ENCODE data around the gene HNRNPL.

DNA sequence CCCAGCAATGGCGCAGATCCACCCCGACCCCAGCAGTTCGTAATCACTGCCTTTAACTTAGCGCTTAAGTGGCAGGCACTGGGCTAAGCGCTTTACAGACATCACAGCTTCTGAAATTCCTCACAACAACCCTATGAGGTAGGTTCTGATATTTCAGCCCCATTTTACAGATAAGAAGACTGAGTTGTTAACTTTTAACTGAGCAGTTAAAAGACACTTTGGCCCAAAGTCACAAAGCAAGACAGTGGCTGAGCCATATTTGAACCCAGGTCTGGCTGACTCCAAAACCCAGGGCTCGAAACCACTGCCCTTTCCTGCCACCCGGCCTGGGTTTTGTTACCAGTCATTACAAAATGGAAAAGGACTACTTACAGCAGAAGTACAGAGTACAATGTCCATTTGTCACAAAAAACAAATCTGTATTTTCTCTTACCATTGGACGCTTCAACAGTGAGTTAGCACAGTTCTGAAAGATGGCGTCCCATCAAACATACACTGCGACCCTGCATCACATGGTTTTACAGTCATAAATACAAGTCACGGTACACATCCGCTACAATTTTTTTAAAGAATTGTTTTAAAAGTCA is 8.5 kb downstream of the HNRNPL start:
- TF ChIP-seq, protein P1, sequence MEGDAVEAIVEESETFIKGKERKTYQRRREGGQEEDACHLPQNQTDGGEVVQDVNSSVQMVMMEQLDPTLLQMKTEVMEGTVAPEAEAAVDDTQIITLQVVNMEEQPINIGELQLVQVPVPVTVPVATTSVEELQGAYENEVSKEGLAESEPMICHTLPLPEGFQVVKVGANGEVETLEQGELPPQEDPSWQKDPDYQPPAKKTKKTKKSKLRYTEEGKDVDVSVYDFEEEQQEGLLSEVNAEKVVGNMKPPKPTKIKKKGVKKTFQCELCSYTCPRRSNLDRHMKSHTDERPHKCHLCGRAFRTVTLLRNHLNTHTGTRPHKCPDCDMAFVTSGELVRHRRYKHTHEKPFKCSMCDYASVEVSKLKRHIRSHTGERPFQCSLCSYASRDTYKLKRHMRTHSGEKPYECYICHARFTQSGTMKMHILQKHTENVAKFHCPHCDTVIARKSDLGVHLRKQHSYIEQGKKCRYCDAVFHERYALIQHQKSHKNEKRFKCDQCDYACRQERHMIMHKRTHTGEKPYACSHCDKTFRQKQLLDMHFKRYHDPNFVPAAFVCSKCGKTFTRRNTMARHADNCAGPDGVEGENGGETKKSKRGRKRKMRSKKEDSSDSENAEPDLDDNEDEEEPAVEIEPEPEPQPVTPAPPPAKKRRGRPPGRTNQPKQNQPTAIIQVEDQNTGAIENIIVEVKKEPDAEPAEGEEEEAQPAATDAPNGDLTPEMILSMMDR (conservative IDR thresholded peaks at IDR 0.05), result no peak
- no peak for TF ChIP-seq ZFX (IDR thresholded peaks at IDR 0.05)
